A549 (cell line): Measurements from ENCODE around the gene SEPTIN2. TPM values are rescaled to one million over a fixed set of nuclear protein-coding genes. Genes with fewer than 3 reads are reported as not detected.
"Not testable (repeated sequence)": the region's sequence is repeated elsewhere in the genome, so short reads cannot be mapped to it uniquely, and the experiment has no call there.

Experiments
- ATAC-seq, 2 experiments: fragments of 200-7000 bp in 1 of 2; fragments of >200 bp in 1 of 2; cut with Nextera tagmentation in 1 of 2; cut with Tn5 transposase in 1 of 2; 3 replicates each; pipeline versions ENCODE4 v1.8.0 to v1.9.1; 2018 to 2020; ENCODE audit warnings: mild to moderate bottlenecking in 1 of 2, moderate library complexity in 1 of 2
- CTCF ChIA-PET: fragments of 300-600 bp; sonication (Branson Sonifier 250); formaldehyde crosslinking; extraction: SDS; loops from one replicate; lab custom pipeline; 2021; ENCODE audit warnings: antibody characterized with exemption, inconsistent platforms; lab: Yijun Ruan, JAX
- POLR2A ChIA-PET: fragments of 350-600 bp; formaldehyde crosslinking; extraction: SDS; loops from one replicate; lab custom pipeline; 2021; ENCODE audit warnings: antibody characterized with exemption, inconsistent platforms; lab: Yijun Ruan, JAX
- DNase-seq, 2 experiments: peaks; one replicate each; pipeline versions ENCODE4 v3.0.0 to v3.0.0-alpha.2; 2011 to 2016; ENCODE audit warnings: low read depth in 1 of 2, low spot score in 1 of 2
- FAIRE-seq: peaks from 2 replicates; lab custom pipeline; 2011; peaks lifted over from hg19 to GRCh38; lab: Jason Lieb, UNC
- H3K27ac ChIP-seq, 2 experiments: fragments of >200 bp; sonication (Bioruptor Twin); formaldehyde crosslinking; 3 replicates each; pipeline ENCODE4 v1.5.1; 2016 to 2017
- H3K4me1 ChIP-seq: fragments of >200 bp; sonication (Bioruptor Twin); formaldehyde crosslinking; 3 replicates; pipeline ENCODE4 v1.6.1; 2016
- H3K4me2 ChIP-seq: fragments of >200 bp; sonication (Bioruptor Twin); formaldehyde crosslinking; 3 replicates; pipeline ENCODE4 v1.6.1; 2016
- H3K4me3 ChIP-seq: fragments of >200 bp; sonication (Bioruptor Twin); formaldehyde crosslinking; 3 replicates; pipeline ENCODE4 v1.5.1; 2016
- H3K9me3 ChIP-seq: fragments of >200 bp; sonication (Bioruptor Twin); formaldehyde crosslinking; 3 replicates; pipeline ENCODE4 v1.6.1; 2016
- CHD2 ChIP-seq: fragments of 150-350 bp; IDR thresholded peaks from 2 replicates; pipeline ENCODE4 v1.6.1; 2014; ENCODE audit warnings: low read length; ENCODE audit not compliant: partially characterized antibody
- CTCF ChIP-seq: fragments of >200 bp; sonication (Bioruptor Twin); formaldehyde crosslinking; IDR thresholded peaks from 3 replicates; pipeline ENCODE4 v1.5.1; 2016
- EHMT2 ChIP-seq: fragments of 200-600 bp; sonication (generic); IDR thresholded peaks from 2 replicates; pipeline ENCODE4 v1.6.1; 2016; ENCODE audit warnings: antibody characterized with exemption, low read depth, mild to moderate bottlenecking, moderate library complexity
- FOSB ChIP-seq: fragments of 250-450 bp; sonication (Bioruptor Pico); IDR thresholded peaks from 2 replicates; pipeline ENCODE4 v1.5.0; 2020; ENCODE audit warnings: mild to moderate bottlenecking, moderate library complexity
- FOSL2 ChIP-seq, 2 experiments: fragments of 450-650 bp in 1 of 2; fragments of >200 bp in 1 of 2; sonication (Bioruptor Twin) in 1 of 2; formaldehyde crosslinking; IDR thresholded peaks; 2 replicates each; pipeline versions ENCODE4 v1.5.0 to v1.6.1; 2016 to 2020; ENCODE audit warnings: mild to moderate bottlenecking in 1 of 2, moderate library complexity in 1 of 2
- FOXS1 ChIP-seq: fragments of 250-450 bp; sonication (Bioruptor Pico); IDR thresholded peaks from 2 replicates; pipeline ENCODE4 v1.5.0; 2020; ENCODE audit warnings: mild to moderate bottlenecking, moderate library complexity
- GATA3 ChIP-seq: IDR thresholded peaks from 2 replicates; pipeline ENCODE4 v1.6.1; 2012; ENCODE audit warnings: borderline replicate concordance
- HDAC2 ChIP-seq: fragments of 200-600 bp; sonication (generic); IDR thresholded peaks from 2 replicates; pipeline ENCODE4 v1.6.1; 2016
- HEYL ChIP-seq: fragments of 250-450 bp; sonication (Bioruptor Pico); IDR thresholded peaks from 2 replicates; pipeline ENCODE4 v1.8.0; 2021; ENCODE audit warnings: mild to moderate bottlenecking, moderate library complexity
- HOXB13 ChIP-seq: fragments of 250-450 bp; sonication (Bioruptor Pico); IDR thresholded peaks from 2 replicates; pipeline ENCODE4 v1.5.0; 2020; ENCODE audit warnings: low read depth, mild to moderate bottlenecking, moderate library complexity
- NFE2L2 ChIP-seq: fragments of 150-350 bp; conservative IDR thresholded peaks from 2 replicates; pipeline ENCODE4 v1.6.1; 2014; ENCODE audit warnings: low read length
- NR3C1 ChIP-seq: fragments of >200 bp; sonication (Bioruptor Twin); formaldehyde crosslinking; IDR thresholded peaks from 3 replicates; pipeline ENCODE4 v1.6.1; 2017
- POLR2AphosphoS2 ChIP-seq: conservative IDR thresholded peaks from 2 replicates; pipeline ENCODE4 v1.6.1; 2012; ENCODE audit warnings: low read length, improper control_type of control experiment, inconsistent platforms
- RAD21 ChIP-seq, 2 experiments: fragments of >200 bp in 1 of 2; sonication (Bioruptor Twin) in 1 of 2; formaldehyde crosslinking in 1 of 2; IDR thresholded peaks in 1 of 2; conservative IDR thresholded peaks in 1 of 2; 2 replicates in 1 of 2; 3 replicates in 1 of 2; pipeline ENCODE4 v1.6.1; 2012 to 2018; ENCODE audit warnings: inconsistent platforms in 1 of 2
- RNF2 ChIP-seq: fragments of 200-600 bp; sonication (generic); IDR thresholded peaks from 2 replicates; pipeline ENCODE4 v1.6.1; 2016; ENCODE audit warnings: low read depth, mild to moderate bottlenecking, antibody characterized with exemption, moderate library complexity, borderline replicate concordance
- SMC3 ChIP-seq: fragments of >200 bp; sonication (Bioruptor Twin); formaldehyde crosslinking; IDR thresholded peaks from 3 replicates; pipeline ENCODE4 v1.6.1; 2018; ENCODE audit warnings: inconsistent platforms
- WGBS: methylation state at CpG from one replicate; pipeline ENCODE4 v1.1.6; 2017; ENCODE audit errors: missing lambda C conversion rate; 5-methylcytosine and 5-hydroxymethylcytosine counted together
- polyA plus RNA-seq, 4 experiments: library from polyadenylated mRNA; depleted of rRNA in 3 of 4; stranded (reverse); fragments of >200 nt; fragmentation: RNase III in 1 of 4; extraction: RNeasy Plus Mini Kit Qiagen cat#74134 plus additional on column Dnase treatment in 1 of 4; gene quantifications; 2 replicates in 3 of 4; 3 replicates in 1 of 4; pipeline ENCODE4 v1.2.3, GENCODE V29; 2011 to 2017

SEPTIN2 gene
- polyA plus RNA-seq, 2 of the 4 experiments (the other 2 are of a cell fraction): 341 to 762 TPM

DNA sequence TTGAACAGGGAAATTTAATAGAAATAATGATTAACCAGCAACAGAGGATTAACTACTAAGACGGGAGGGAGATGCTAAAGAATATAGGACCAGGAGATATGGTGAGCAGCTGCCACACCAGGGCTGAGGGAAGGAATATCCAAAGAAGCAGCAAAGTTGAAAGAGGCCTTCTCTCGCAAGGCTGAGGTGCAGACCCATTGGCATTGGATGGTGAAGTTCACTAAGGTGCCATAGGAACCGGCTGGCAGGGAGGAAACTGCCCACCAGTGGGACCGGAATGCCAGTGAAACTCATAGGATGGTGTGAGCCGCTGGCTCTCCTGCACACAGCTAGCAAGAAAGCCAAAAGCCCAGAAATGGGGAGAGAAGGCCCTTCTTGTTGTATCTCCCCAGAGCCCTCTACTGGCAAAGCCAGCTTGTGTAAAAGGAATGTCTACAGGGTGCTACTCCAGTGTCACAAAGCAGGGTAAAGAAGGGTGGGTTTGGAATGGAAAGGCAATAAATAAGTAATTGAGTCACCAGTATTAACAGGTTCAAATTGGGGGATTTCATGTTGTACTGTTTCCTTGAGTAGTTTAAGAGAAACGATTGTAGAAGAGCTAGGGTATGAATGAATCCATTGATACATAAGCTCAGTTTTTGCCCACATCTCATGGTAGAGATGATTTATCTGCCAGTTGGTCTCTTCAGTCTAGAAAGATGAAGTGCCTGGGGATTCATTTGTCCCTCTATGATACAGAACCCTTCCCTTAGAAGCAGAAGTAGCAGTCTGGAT lies 76.4 kb downstream of the SEPTIN2 start:
- no peak for FAIRE-seq
- TF ChIP-seq CTCF (peak; percentile 43), SMC3 (peak; percentile 42; the same call in 2 of the 3 replicates), GATA3 (no peak), RAD21 (conservative IDR thresholded peaks at IDR 0.05 in 1 of 2, IDR thresholded peaks at IDR 0.05 in 1 of 2) (peak; percentile 37 to 43; a peak in 3 of 5 replicates), FOSB (no peak), CHD2 (no peak), HOXB13 (CRISPR knock-in tag) (no peak), FOXS1 (CRISPR knock-in tag) (no peak), RNF2 (no peak), EHMT2 (no peak)
- peak in 1 of 2 experiments; percentile 52 for DNase-seq
- CTCF ChIA-PET: interaction anchor here (0.7 to 1.8 kb wide), 12 partner anchors 8 to 540 kb away, joined by 3 to 6 read pairs (median 3); no protein-coding TSS in a partner anchor
- H3K9me3 ChIP-seq: no peaks in the 10 kb centered on the region
- no peaks in the 10 kb centered on the region for H3K4me1 ChIP-seq
- POLR2A ChIA-PET: no interaction called here
- no peak overlapping the region for H3K4me2 ChIP-seq
- no peak overlapping the region for H3K27ac ChIP-seq
- no peak overlapping the region for H3K4me3 ChIP-seq
- 68% methylated on average over 6 of the region's 6 CpGs for WGBS
- ATAC-seq: peak; percentile 82 to 93

DNA sequence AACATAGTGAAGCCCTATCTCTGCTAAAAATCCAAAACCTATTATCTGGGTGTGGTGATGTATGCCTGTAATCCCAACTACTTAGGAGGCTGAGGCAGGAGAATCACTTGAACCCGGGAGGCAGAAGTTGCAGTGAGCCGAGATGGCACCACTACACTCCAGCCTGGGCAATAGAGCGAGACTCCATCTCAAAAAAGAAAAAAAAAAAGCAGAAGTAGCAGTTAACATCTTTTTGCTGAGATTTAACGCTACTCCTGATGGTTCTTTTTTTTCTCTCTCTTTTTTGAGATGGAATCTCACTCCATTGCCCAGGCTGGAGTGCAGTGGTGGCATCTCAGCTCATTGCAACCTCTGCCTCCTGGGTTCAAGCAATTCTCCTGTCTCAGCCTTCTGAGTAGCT lies 77.0 kb downstream of the SEPTIN2 start:
- WGBS: 99% methylated on average over 4 of the region's 4 CpGs
- CTCF ChIA-PET: interaction anchor here (0.7 to 1.8 kb wide), 6 partner anchors 11 to 541 kb away, joined by 3 to 6 read pairs (median 4); no protein-coding TSS in a partner anchor
- DNase-seq, H3K4me1 ChIP-seq, H3K4me3 ChIP-seq, POLR2A ChIA-PET, H3K4me2 ChIP-seq, FAIRE-seq, H3K9me3 ChIP-seq, H3K27ac ChIP-seq, ATAC-seq: not testable (repeated sequence)

DNA sequence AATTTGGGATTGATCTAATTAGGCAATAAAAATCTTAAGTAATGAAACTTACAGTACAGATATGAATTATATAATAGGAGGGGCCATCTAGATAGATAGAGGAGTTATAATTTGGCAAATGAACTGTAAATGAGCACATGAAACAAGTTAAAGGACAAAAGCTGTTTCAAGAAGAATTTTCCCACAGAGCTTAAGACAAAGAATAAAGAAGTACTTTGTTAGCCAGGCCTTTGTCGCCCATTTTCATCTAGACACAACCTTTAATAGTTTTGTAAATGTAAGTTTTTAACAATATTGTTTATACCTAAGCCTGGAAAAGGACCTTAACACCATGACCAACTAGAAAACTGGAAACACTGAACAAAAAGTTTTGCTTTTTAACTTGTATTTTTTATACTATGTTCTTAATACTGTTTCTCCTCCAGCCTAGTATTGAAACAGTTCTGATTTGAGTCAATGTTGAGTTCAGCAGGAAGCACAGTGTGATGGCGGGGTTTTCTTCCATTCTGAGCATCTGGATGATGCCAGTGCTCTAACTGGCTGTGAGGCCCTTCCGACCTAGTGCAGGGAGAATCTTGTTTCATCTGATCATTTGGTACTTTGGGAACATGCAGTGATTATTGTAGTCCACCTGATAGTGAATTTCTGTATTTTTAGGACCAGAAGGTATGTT lies 77.9 kb downstream of the SEPTIN2 start:
- no peak for FAIRE-seq
- ATAC-seq: no peak
- TF ChIP-seq HEYL (CRISPR knock-in tag) (no peak), NFE2L2 (no peak), HDAC2 (no peak), HOXB13 (CRISPR knock-in tag) (no peak), POLR2AphosphoS2 (no peak), NR3C1 (no peak), FOSL2 (IDR thresholded peaks at IDR 0.05) (no peak), FOSL2 (CRISPR knock-in tag; IDR thresholded peaks at IDR 0.05) (no peak)
- TF ChIP-seq, all 56 proteins: peak for 0
- ChIA-PET CTCF (no interaction called here), POLR2A (no interaction called here)
- no peak overlapping the region for H3K4me2 ChIP-seq
- H3K9me3 ChIP-seq: no peaks in the 10 kb centered on the region
- H3K4me3 ChIP-seq: no peak overlapping the region
- H3K4me1 ChIP-seq: no peaks in the 10 kb centered on the region
- no peak for DNase-seq
- 93% methylated on average over 3 of the region's 3 CpGs for WGBS
- H3K27ac ChIP-seq: no peak overlapping the region

GRCh38 chr2:241396809-241397208 lies 81.1 kb downstream of the SEPTIN2 start:
- H3K4me2 ChIP-seq, H3K4me3 ChIP-seq, POLR2A ChIA-PET, FAIRE-seq, DNase-seq, H3K9me3 ChIP-seq, H3K27ac ChIP-seq, CTCF ChIA-PET, H3K4me1 ChIP-seq, ATAC-seq: not testable (repeated sequence)
- WGBS: 96% methylated on average over 6 of the region's 6 CpGs
